NB4 (cell line): Measurements from ENCODE around the gene ZNF844.

Experiments
- POLR2A ChIP-seq: IDR thresholded peaks from 2 replicates; pipeline ENCODE4 v1.6.1; 2011; ENCODE audit warnings: mild to moderate bottlenecking; ENCODE audit not compliant: insufficient read length; ENCODE audit errors: extremely low read depth
- TF ChIP-seq, protein P1 (sequence below): IDR thresholded peaks from one replicate; pipeline ENCODE4 v1.5.1; 2012; ENCODE audit warnings: low read depth, low read length
- TF ChIP-seq, protein P2 (sequence below): IDR thresholded peaks from 2 replicates; pipeline ENCODE4 v1.6.1; 2011; ENCODE audit warnings: low read depth, low read length

DNA sequence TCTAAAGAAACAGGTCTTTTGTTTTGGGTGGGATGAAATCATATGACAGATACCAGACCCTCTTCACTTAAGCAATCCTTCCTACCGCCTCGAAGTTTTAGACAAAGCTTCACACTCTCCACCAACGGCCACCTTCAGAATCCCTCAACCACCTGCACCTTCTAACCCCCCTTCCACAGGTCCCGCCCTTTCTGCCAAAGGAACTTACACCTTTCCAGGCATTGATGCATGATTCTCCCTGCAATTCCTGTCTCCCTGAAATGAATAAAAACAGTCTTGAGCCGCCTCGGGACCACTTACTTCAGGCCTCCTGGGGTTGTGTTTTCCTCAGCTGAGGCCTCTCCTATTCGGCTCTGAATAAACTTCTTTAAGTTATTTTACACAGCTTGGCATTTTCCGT is 29.9 kb upstream of the ZNF844 start:
- TF ChIP-seq, protein P1, sequence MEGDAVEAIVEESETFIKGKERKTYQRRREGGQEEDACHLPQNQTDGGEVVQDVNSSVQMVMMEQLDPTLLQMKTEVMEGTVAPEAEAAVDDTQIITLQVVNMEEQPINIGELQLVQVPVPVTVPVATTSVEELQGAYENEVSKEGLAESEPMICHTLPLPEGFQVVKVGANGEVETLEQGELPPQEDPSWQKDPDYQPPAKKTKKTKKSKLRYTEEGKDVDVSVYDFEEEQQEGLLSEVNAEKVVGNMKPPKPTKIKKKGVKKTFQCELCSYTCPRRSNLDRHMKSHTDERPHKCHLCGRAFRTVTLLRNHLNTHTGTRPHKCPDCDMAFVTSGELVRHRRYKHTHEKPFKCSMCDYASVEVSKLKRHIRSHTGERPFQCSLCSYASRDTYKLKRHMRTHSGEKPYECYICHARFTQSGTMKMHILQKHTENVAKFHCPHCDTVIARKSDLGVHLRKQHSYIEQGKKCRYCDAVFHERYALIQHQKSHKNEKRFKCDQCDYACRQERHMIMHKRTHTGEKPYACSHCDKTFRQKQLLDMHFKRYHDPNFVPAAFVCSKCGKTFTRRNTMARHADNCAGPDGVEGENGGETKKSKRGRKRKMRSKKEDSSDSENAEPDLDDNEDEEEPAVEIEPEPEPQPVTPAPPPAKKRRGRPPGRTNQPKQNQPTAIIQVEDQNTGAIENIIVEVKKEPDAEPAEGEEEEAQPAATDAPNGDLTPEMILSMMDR: no peak
- no peak for TF ChIP-seq POLR2A
- TF ChIP-seq, protein P2, sequence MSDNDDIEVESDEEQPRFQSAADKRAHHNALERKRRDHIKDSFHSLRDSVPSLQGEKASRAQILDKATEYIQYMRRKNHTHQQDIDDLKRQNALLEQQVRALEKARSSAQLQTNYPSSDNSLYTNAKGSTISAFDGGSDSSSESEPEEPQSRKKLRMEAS: no peak
